ENCODE measurements around the gene KRT82. TPM values are rescaled to one million over a fixed set of nuclear protein-coding genes. Genes with fewer than 3 reads are reported as not detected.

Gene KRT82
- total RNA-seq, 1 donor from 2014 or later = not detected

- DNase-seq (ENCODE audit: low read depth) = no peak
Measured at GRCh38 chr12:52344111-52344510, 62.0 kb downstream of the KRT82 start.

Other genes with a start within 250 kb of the KRT82 start
- gene KRT80, start 214.3 kb downstream of the KRT82 start, total RNA-seq = 26.3 and 27.3 TPM in 2 replicates
- gene KRT7, start 173.1 kb downstream of the KRT82 start, total RNA-seq = 124 and 2,408 TPM in 2 replicates
- gene KRT86, start 131.7 kb downstream of the KRT82 start, total RNA-seq = 0.05 and 2.4 TPM in 2 replicates
- 48.3 TPM in 1 of 2 replicates, not detected in the other for gene KRT81, start 114.8 kb downstream of the KRT82 start, total RNA-seq
- not detected in 2 replicates for gene KRT83, start 84.9 kb downstream of the KRT82 start, total RNA-seq
- gene KRT85, start 38.9 kb downstream of the KRT82 start, total RNA-seq = not detected in 2 replicates
- not detected in 2 replicates for gene KRT84, start 20.7 kb downstream of the KRT82 start, total RNA-seq
- 0.35 TPM in 1 of 2 replicates, not detected in the other for gene KRT75, start 28.0 kb upstream of the KRT82 start, total RNA-seq
- 0.05 and 2.1 TPM in 2 replicates for gene KRT6B, start 45.8 kb upstream of the KRT82 start, total RNA-seq
- gene KRT6C, start 67.5 kb upstream of the KRT82 start, total RNA-seq = not detected in 2 replicates
- gene KRT6A, start 86.9 kb upstream of the KRT82 start, total RNA-seq = 1.4 and 116 TPM in 2 replicates
- gene KRT5, start 114.1 kb upstream of the KRT82 start, total RNA-seq = 0.70 and 10.2 TPM in 2 replicates
- not detected in 2 replicates for gene KRT71, start 146.8 kb upstream of the KRT82 start, total RNA-seq
- not detected in 2 replicates for gene KRT74, start 167.5 kb upstream of the KRT82 start, total RNA-seq
- not detected in 2 replicates for gene KRT72, start 195.1 kb upstream of the KRT82 start, total RNA-seq
- gene KRT73, start 212.2 kb upstream of the KRT82 start, total RNA-seq = not detected in 2 replicates
- not detected in 2 replicates for gene KRT2, start 245.9 kb upstream of the KRT82 start, total RNA-seq